WTC11 (cell line): Measurements from ENCODE around the gene RAP2A. TPM values are rescaled to one million over a fixed set of nuclear protein-coding genes. Genes with fewer than 3 reads are reported as not detected.

Source experiments
- ATAC-seq: fragments of 200-7000 bp; cut with Tn5 transposase; 2 replicates; pipeline ENCODE4 v1.10.0; 2021; ENCODE audit warnings: mild to moderate bottlenecking, moderate library complexity
- CTCF ChIA-PET: fragments of 300-600 bp; sonication (Branson Sonifier 250); formaldehyde crosslinking; loops from one replicate; lab custom pipeline; 2021; ENCODE audit warnings: antibody characterized with exemption; lab: Charles Lee
- POLR2A ChIA-PET: fragments of 350-600 bp; sonication (Branson Sonifier 250); formaldehyde crosslinking; loops from one replicate; lab custom pipeline; 2021; ENCODE audit warnings: antibody characterized with exemption; lab: Charles Lee
- DNase-seq: peaks from one replicate; pipeline ENCODE4 v3.0.0; 2021; ENCODE audit warnings: low spot score
- H3K27ac Mint-ChIP-seq: 2 replicates; pipeline ENCODE4 v1.8.0; 2021; ENCODE audit warnings: mixed read lengths
- H3K27me3 Mint-ChIP-seq: 2 replicates; pipeline ENCODE4 v1.8.0; 2021; ENCODE audit warnings: low read depth, mild to moderate bottlenecking, moderate library complexity, mixed read lengths
- H3K36me3 Mint-ChIP-seq: 2 replicates; pipeline ENCODE4 v1.8.0; 2021; ENCODE audit warnings: mixed read lengths
- H3K4me1 Mint-ChIP-seq: 2 replicates; pipeline ENCODE4 v1.8.0; 2022; ENCODE audit warnings: mixed read lengths
- H3K4me3 Mint-ChIP-seq: 2 replicates; pipeline ENCODE4 v1.8.0; 2021; ENCODE audit warnings: mild to moderate bottlenecking, moderate library complexity, mixed read lengths
- H3K9me3 Mint-ChIP-seq: 2 replicates; pipeline ENCODE4 v1.8.0; 2021; ENCODE audit warnings: mixed read lengths
- AFF4 ChIP-seq: sonication (generic); formaldehyde crosslinking; IDR thresholded peaks from 2 replicates; pipeline ENCODE4 v1.8.1; 2023; ENCODE audit warnings: mild to moderate bottlenecking, missing genetic modification reagents, borderline replicate concordance
- CDX4 ChIP-seq: fragments of 250-450 bp; sonication (Bioruptor Pico); IDR thresholded peaks from 2 replicates; pipeline ENCODE4 v1.9.0; 2021; ENCODE audit warnings: moderate library complexity, mild to moderate bottlenecking, inconsistent platforms, borderline replicate concordance
- CREB1 ChIP-seq: sonication (generic); formaldehyde crosslinking; IDR thresholded peaks from 2 replicates; pipeline ENCODE4 v1.8.0; 2023; ENCODE audit warnings: mild to moderate bottlenecking, missing genetic modification reagents
- E2F5 ChIP-seq: sonication (generic); formaldehyde crosslinking; IDR thresholded peaks from 2 replicates; pipeline ENCODE4 v1.8.1; 2022; ENCODE audit warnings: mild to moderate bottlenecking, moderate library complexity, missing genetic modification reagents
- ETV6 ChIP-seq: sonication (generic); formaldehyde crosslinking; IDR thresholded peaks from 2 replicates; pipeline ENCODE4 v1.8.1; 2022; ENCODE audit warnings: mild to moderate bottlenecking, missing genetic modification reagents
- MAX ChIP-seq: sonication (generic); formaldehyde crosslinking; IDR thresholded peaks from 2 replicates; pipeline ENCODE4 v1.8.0; 2022; ENCODE audit warnings: mild to moderate bottlenecking, missing genetic modification reagents
- MLX ChIP-seq: sonication (generic); formaldehyde crosslinking; IDR thresholded peaks from 2 replicates; pipeline ENCODE4 v1.8.1; 2023; ENCODE audit warnings: mild to moderate bottlenecking, missing genetic modification reagents, moderate library complexity
- NR2C2 ChIP-seq: sonication (generic); formaldehyde crosslinking; IDR thresholded peaks from 2 replicates; pipeline ENCODE4 v1.8.0; 2022; ENCODE audit warnings: mild to moderate bottlenecking, missing genetic modification reagents
- OVOL2 ChIP-seq: fragments of 250-450 bp; sonication (Bioruptor Pico); IDR thresholded peaks from 2 replicates; pipeline ENCODE4 v1.9.0; 2021; ENCODE audit warnings: mild to moderate bottlenecking, borderline replicate concordance
- PRRX2 ChIP-seq: fragments of 250-450 bp; sonication (Bioruptor Pico); IDR thresholded peaks from 2 replicates; pipeline ENCODE4 v1.8.0; 2021; ENCODE audit warnings: mild to moderate bottlenecking
- TCF7 ChIP-seq: sonication (generic); formaldehyde crosslinking; IDR thresholded peaks from 2 replicates; pipeline ENCODE4 v1.8.0; 2022; ENCODE audit warnings: mild to moderate bottlenecking, low read depth, missing genetic modification reagents, moderate library complexity
- TP53 ChIP-seq: sonication (generic); formaldehyde crosslinking; IDR thresholded peaks from 2 replicates; pipeline ENCODE4 v1.8.1; 2023; ENCODE audit warnings: mild to moderate bottlenecking, missing genetic modification reagents
- ZNF232 ChIP-seq: sonication (generic); formaldehyde crosslinking; IDR thresholded peaks from 2 replicates; pipeline ENCODE4 v1.8.0; 2022; ENCODE audit warnings: mild to moderate bottlenecking, missing genetic modification reagents
- ZNF263 ChIP-seq: sonication (generic); formaldehyde crosslinking; IDR thresholded peaks from 2 replicates; pipeline ENCODE4 v1.8.1; 2022; ENCODE audit warnings: low read depth, mild to moderate bottlenecking, moderate library complexity, missing genetic modification reagents
- ZNF512 ChIP-seq: sonication (generic); formaldehyde crosslinking; IDR thresholded peaks from 2 replicates; pipeline ENCODE4 v1.8.1; 2022; ENCODE audit warnings: missing genetic modification reagents, borderline replicate concordance
- total RNA-seq: library from RNA; stranded (reverse); gene quantifications from 3 replicates; pipeline ENCODE4 v1.2.3, GENCODE V29; 2021
- TF ChIP-seq, protein P1 (sequence below): sonication (generic); formaldehyde crosslinking; IDR thresholded peaks from 2 replicates; pipeline ENCODE4 v1.8.1; 2023; ENCODE audit warnings: mild to moderate bottlenecking, missing genetic modification reagents, moderate library complexity

The RAP2A gene
- total RNA-seq, 1 experiment from 2014 or later, result 39.0 TPM

GRCh38 chr13:97436845-97437244 lies 2.9 kb downstream of the RAP2A start (continued):
- no peak for TF ChIP-seq CDX4
- no peak for TF ChIP-seq ETV6 (CRISPR knock-in tag)
- TF ChIP-seq MLX, result no peak
- TF ChIP-seq PRRX2, result no peak
- TF ChIP-seq CREB1, result no peak
- TF ChIP-seq AFF4 (CRISPR knock-in tag), result no peak
- TF ChIP-seq ZNF263 (CRISPR knock-in tag), result no peak
- TF ChIP-seq ZNF232 (CRISPR knock-in tag), result no peak

GRCh38 chr13:97437729-97438128 lies 3.8 kb downstream of the RAP2A start:
- TF ChIP-seq NR2C2 (CRISPR knock-in tag) (no peak), MAX (CRISPR knock-in tag) (no peak), E2F5 (CRISPR knock-in tag) (no peak), OVOL2 (CRISPR knock-in tag) (no peak), ZNF512 (no peak), ZNF263 (CRISPR knock-in tag) (no peak), ETV6 (CRISPR knock-in tag) (no peak), TCF7 (CRISPR knock-in tag) (no peak), TP53 (no peak), PRRX2 (no peak)
- TF ChIP-seq, protein P1, sequence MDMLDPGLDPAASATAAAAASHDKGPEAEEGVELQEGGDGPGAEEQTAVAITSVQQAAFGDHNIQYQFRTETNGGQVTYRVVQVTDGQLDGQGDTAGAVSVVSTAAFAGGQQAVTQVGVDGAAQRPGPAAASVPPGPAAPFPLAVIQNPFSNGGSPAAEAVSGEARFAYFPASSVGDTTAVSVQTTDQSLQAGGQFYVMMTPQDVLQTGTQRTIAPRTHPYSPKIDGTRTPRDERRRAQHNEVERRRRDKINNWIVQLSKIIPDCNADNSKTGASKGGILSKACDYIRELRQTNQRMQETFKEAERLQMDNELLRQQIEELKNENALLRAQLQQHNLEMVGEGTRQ (CRISPR knock-in tag), result no peak
- 0 out of 2 replicates have a peak, but pooled peaks cover 4% of the 10 kb centered on the region for H3K36me3 Mint-ChIP-seq
- H3K9me3 Mint-ChIP-seq, result no peaks in the 10 kb centered on the region
- peaks cover 15% of the 10 kb centered on the region for H3K4me1 Mint-ChIP-seq
- ChIA-PET POLR2A (no interaction called here), CTCF (no interaction called here)
- no peaks in the 10 kb centered on the region for H3K27me3 Mint-ChIP-seq
- no peak for ATAC-seq
- H3K27ac Mint-ChIP-seq, result no peak overlapping the region
- no peak overlapping the region for H3K4me3 Mint-ChIP-seq
- no peak for DNase-seq
